ENCODE results near the gene SLC41A3. TPM values are rescaled to one million over a fixed set of nuclear protein-coding genes. Genes with fewer than 3 reads are reported as not detected.
"Not testable (repeated sequence)": the region's sequence is repeated elsewhere in the genome, so short reads cannot be mapped to it uniquely, and the experiment has no call there.

SLC41A3 gene
- total RNA-seq, 1 donor from 2014 or later = 58.8 TPM

DNA sequence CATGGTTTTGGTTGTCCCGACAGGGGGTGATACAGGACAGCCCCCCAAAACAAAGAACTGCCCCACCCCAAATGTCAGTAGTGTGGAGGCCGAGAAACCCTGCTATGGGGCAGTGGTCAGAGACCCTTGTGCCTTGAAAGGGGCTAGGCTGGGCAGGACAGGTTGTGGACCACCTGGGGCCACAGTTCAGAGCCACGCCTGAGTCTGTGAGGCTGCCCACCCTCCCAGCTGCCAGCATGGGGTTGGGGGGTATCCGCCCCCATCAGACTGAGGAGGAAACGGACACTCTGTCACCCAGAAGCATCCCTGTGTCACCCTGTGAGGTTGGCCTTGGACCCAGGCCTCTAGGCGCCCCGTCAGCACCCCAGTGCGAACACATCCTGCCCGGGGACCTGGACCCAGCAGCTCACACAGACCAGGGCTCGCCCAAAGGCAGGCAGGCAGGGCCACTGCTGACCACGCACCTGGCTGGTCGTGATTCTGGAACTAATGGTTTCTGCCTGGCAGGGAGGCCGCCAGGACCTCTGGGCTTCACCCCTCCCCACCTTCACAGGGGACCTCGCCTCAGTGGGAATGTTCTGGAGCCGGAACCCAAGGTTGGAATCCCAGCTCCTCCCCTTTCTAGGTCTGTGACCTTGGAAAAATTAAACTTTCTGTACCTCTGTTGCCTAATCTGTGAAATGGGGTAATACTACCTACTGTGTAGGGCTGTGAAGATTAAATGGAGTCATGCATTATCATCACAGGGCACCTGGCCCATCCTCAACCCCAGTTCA, 1.4 kb downstream of the SLC41A3 start:
- DNase-seq (ENCODE audit: low read depth, low spot score) = no peak

- no peak for DNase-seq (ENCODE audit: low read depth, low spot score)
Observed at GRCh38 chr3:126081618-126082361, 2.1 kb downstream of the SLC41A3 start.

DNA sequence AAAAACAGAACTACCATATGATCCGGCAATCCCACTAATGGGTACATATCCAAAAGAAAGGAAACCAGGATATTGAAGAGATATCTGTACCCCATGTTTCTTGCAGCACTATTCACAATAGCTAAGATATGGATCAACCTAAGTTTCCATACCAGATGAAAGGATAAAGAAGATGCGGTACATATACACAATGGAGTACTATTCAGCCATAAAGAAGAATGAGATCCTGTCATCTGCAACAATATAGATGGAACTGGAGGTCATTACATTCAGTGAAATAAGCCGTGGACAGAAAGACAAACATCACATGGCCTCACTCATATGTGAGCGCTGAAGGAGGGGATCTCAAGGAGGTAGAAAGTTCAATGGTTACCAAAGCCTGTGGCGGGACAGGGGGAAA, 3.0 kb downstream of the SLC41A3 start:
- DNase-seq (ENCODE audit: low read depth, low spot score) = no peak

GRCh38 chr3:126078866-126079265, 5.1 kb downstream of the SLC41A3 start:
- DNase-seq (ENCODE audit: low read depth, low spot score) = no peak

DNA sequence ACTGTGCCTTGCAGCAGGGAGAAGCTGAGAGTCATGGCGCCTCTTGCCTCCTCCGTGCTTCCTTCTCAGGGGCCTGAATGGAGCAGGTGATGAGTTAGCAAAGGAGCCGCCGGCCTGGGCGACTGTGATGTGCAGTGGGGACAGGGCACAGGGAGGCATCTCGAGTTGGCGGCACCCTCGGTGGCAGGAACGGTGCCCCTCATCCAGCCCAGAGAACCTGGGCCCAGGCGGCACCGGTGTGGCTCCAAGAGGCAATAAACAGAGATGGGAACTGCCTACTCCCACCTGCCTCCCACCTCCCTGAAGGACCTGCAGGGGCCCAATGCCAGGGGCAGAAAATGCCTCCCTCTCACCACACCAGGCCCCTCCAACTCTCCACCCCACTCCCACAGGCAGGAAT, 6.2 kb downstream of the SLC41A3 start:
- no peak for DNase-seq (ENCODE audit: low read depth, low spot score)

DNA sequence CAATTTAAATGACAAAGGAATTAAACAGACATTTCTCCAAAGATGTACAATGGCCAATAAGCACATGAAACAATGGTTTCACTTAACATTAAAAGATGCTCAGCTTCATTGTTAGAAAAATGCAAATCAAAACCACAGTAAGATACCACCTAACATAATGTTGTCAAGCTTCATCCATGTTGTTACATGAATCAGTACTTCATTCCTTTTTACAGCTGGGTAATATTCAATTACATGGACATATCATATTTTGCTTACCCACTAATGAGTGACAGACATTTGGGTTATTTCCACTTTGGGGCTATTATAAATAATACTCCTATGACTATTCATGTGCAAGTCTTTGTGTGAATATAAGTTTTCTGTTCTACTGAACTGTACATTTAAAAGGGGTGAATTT, 7.8 kb downstream of the SLC41A3 start:
- DNase-seq (ENCODE audit: low read depth, low spot score) = no peak

DNA sequence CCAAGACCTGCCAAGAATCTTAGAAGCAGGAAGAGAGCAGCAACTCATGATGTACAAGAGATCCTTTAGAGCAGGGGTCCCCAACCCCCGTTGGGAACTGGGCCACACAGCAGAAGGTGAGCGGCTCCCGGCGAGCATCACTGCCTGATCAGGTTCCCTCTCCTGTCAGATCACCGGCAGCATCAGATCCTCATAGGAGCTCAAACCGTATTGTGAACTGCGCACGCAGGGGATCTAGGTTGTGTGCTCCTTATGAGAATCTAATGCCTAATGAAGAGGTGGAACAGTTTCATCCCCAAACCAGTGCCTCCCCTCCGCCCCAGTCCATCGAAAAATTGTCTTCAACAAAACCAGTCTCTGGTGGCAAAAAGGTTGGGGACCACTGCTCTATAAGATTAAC, 13.8 kb downstream of the SLC41A3 start:
- no peak for DNase-seq (ENCODE audit: low read depth, low spot score)

- no peak for DNase-seq (ENCODE audit: low read depth, low spot score)
Observed at GRCh38 chr3:126067959-126068358, 16.0 kb downstream of the SLC41A3 start.

GRCh38 chr3:126066676-126067075, 17.2 kb downstream of the SLC41A3 start:
- DNase-seq (ENCODE audit: low read depth, low spot score) = not testable (repeated sequence)

DNA sequence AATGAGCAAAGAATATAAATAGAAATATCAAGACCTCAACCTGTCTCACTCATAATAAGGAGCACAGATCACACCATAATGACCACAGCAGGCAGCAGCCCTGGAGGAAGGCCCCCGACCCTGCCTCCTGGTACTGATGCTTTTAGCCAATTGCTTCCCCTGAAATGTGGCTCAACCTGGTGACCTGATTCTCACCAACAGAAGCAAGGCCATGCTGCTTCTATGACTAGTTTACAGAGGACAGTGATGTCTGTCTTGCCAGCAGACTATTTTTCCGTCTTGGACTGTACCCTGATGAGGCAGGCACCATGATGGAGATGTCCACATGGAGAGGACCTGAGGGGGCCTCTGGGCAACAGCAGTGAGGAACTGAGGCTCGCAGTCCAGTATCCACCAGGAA, 18.0 kb downstream of the SLC41A3 start:
- DNase-seq (ENCODE audit: low read depth, low spot score) = no peak

- DNase-seq (ENCODE audit: low read depth, low spot score) = no peak
Observed at GRCh38 chr3:126064627-126065258, 19.2 kb downstream of the SLC41A3 start.

GRCh38 chr3:126063358-126063965, 20.5 kb downstream of the SLC41A3 start:
- no peak for DNase-seq (ENCODE audit: low read depth, low spot score)

DNA sequence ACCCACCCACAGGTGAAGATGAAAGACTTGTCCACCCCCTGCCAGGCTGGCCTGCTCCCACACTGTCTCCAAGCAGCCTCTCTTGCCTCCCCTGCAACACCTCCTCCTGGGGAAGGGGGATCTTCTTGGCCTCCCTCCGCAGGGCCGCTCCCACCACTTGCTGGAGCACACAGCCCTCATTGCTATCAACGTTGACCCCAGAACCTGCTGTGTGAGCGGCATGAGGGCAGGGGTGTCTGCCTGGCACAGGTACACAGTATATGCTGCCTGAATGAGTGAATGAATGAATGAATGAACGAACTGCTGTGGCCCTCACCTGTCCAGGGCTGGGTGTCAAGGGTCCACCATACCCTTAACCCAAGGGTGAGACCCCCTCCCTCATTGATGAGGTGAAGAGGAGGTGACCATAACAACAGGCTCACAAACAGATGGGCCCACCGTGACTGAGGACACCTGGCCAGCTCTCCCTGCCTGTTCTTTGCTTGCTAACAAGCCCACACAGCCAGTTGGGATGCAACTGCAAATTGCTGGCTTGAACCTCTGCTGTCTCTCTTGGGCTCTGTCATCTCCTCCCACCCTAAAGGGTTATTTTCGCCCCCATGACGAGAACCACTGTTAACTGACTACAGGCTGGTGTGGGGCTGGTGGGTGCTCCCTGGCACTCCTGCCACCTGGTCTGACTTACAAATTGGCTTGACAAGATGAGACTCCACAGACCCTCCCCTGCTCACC, 22.5 kb downstream of the SLC41A3 start:
- DNase-seq (ENCODE audit: low read depth, low spot score) = no peak

DNA sequence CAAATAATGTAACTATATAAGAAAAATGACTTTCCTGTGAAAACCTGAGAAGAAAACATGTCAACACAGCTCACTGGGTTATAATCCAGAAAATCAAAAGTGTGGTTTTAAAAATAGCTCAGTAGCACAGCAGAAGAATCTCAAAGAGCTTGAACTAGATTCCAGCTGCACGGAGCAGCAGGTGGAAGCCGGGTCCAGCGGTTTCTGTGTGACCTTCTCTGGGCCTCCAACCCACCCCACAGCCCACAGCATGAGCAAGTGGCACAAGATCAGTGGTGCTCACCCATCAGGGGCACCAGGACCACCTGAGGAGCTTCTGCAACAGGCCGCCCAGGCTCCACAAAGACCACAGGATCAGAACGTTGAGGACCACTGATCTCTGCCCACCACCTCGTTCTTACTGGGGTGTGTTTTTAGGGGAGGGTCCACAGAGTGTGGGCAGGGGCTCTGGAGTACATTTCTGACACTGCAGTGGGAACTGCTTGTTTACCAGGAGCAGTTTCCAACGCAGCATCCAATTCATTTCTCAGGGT, 23.2 kb downstream of the SLC41A3 start:
- DNase-seq (ENCODE audit: low read depth, low spot score) = no peak

DNA sequence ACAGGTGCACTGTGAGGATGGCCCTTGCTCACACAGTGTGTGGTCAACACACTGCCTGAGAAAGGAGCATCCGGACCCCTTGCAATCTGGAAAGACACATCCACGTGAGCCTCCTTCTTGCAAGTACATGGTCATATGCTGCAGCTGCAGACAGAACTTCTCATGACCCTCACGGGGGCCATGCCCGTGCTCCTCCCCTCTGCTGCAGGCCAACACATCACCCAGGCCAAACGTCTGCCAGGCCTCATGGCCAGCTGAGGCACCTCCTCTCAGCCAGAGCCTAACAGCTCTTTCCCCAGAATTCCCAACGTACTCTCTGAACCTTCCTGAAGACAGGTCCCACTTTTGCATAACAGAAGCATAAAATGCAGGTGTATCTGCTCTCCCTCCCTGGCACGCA, 25.3 kb downstream of the SLC41A3 start:
- DNase-seq (ENCODE audit: low read depth, low spot score) = no peak

GRCh38 chr3:126057936-126058335, 26.0 kb downstream of the SLC41A3 start:
- DNase-seq (ENCODE audit: low read depth, low spot score) = no peak

DNA sequence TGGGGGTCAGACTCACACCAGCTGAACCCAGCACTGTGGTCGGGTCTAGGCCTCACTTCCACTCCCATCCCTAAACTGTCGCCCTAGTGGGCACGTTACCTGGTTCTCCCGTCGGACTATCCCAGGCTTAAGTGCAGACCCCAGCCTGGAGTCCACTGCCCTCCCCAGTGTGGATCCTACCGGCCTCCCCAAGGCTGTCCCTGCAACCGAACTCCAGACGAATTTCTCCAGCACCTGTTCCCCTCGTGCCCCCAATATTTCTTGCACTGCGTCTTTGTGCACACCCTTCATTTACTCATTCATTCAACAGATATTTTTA, 26.5 kb downstream of the SLC41A3 start:
- DNase-seq (ENCODE audit: low read depth, low spot score) = no peak

DNA sequence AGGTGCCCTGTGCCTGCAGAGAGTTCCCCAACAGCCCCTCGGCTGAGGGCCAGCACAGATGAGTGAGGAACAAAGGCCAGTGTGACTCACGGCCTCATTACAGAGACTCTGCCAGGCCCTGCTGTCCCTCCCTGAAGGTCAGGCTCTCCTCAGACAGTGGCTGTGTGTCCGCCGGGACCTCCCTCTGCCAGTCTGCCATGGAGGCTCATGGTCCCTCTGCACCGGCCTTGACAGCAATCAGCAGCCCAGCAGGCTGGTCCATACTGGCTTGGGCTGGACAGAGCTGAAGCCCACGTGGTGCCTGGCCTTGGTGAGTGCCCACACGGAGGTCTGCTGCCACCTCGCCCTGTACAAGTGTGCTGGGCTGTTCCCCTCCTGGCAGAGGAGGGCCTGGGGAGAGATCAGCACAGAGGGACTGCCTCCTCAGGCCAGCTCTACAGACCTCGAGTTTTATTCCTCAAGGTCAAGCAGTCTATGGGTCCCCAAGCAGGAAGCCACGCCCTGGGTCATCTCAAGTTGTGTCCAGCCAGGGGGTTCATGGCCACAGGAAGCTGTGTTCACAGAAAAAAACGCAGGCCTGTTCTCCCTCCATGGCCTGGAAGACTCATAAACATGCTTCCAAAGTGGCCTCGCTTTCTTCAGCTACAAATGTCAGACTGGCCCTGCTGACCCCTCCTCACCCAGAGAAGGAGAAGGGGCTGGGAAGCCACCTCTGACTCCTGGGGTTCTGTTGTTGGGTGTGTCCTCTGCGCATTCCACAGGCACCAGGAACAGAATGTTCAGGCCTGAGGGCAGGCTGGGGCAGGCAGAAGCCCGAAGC, 27.0 kb downstream of the SLC41A3 start:
- DNase-seq (ENCODE audit: low read depth, low spot score) = no peak

DNA sequence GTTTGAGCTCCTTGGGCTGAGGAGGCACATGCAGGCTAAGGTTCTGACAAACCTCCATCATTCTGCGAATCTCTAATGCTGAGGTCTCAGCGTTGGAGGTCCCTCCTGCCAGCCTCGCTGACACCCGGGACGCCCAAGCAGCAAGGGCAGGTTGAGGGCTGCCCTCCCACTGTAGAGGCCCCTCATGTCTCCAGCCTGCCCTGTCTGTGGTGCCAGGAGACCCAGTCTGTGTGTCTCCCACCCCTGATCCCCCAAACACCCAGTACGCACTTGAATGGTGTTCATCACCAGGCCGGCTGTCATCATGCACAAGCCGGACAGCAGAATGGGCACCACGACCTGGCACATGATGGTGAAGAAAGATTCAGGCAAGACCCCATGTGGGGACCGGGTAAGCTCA, 27.8 kb downstream of the SLC41A3 start:
- no peak for DNase-seq (ENCODE audit: low read depth, low spot score)

- DNase-seq (ENCODE audit: low read depth, low spot score) = no peak
Observed at GRCh38 chr3:126054870-126055269, 29.1 kb downstream of the SLC41A3 start.

All from pulmonary artery endothelial cell (primary cell).